Measurements from ENCODE around the gene ERICH2.
"Not testable (repeated sequence)": the region's sequence is repeated elsewhere in the genome, so short reads cannot be mapped to it uniquely, and the experiment has no call there.

Gene ERICH2, protein sequence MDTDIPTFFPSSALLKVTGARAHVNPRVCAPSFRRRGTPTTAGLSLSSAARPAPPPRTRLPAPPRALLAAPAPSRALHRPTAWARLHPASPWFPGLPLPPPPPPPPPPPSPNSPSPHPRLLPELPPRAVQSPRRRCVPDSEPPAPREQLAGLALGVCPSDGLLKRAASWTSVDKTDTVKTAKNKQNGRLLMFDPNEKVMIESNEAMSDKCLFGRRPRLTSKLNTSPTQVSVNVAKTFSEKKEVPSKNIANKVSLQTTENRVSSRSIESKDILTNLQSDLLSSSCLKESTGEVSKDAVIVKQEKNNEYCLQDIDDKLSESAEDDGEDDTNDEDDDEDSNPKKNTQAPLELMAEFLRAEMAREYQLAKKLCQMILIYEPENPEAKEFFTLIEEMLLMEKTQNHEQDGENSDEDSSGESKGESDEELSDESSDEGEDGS

DNA sequence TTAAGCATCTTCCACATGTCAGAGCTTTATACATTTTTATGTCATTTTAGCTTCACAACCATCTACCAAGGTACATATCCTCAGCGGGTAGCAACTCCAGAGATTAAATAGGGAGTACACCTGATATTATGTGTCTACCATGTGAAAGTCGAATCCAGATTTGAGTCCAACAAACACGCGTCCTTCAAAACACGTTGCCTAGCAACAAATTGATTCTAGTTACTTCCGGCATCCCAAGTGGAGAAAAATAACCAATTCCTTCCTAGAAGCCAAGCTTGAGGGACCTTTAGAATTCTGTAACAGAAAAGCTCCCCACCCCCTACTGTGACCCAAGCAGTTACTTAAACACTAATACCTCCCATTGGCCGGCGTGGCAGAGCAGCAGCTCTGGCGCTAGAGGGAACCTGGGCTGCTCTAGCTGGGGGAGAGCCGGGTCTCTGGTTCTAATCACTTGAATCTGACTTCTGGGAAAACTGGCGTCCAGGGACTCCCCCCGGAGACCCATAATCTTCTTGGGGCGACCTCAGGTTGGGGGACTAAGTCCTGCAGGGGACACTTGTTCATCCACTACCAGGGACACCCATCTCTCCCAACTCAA lies at the start of gene ERICH2:
TSS of gene ERICH2 (plus strand) at position 371 of the 598 bp plus-strand sequence. CDS start 304 bp downstream, outside the sequence.
- no peak for DNase-seq (ENCODE audit: low read depth)

DNA sequence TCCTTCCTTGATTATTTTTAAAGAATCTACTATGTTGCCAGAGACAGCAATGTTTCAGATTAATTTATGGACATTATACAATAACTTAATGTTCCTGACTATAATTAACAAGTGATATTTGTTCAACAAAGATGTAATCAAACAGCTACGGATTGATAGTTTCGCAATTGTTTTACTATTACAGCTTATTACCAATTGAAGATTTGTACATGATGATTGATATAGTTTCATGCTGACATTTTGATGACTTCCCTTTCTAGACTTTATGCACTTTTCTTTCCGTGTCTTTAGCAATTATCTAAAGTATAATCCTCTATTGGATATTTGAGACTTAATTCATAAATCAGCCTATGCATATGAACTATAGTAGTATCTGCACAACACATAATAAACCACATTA lies 48.5 kb upstream of the ERICH2 start:
- DNase-seq (ENCODE audit: low read depth) = no peak

DNA sequence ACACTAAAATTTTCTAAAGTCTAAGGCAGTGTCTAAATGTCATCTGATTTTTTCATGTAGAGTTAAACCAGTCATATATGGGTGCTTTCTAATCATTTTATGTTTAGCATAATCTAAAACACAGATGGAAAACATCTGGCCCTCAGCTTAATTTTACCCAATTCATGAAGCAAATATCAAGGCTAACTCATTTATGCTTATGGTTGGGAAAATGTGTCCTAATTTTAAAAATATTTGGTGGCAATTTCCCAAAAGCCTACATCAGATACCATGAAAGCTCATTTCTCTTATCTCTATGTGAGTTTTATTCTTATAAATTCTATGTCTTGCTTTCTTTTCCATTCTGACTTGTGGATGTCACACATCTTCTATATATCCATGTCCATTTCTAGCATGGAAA lies 47.9 kb upstream of the ERICH2 start:
- no peak for DNase-seq (ENCODE audit: low read depth)

DNA sequence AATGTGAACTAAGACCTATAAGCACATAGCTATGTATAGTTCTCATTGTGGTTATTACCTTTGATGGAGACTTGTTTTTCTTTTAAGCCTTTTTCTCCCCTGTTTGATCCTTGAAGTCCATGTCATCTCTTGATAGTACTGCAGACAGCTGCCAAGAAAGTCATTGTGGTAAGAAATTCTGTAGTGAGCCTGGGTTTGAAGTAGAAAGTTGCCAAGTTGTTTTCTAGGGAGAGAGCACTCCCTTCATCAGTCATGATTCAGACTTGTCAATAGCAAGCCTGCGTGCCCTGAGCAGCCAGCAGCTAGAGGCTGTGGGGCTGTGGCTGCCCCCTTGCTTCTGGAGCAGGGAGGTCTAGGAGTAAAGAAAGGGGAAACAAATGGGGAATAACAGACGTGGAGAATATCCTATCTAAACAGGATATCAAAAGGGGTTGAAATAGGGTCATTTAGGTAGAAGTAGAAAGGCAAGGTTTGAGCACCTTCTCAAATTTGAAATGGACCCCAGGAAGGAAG lies 46.7 kb upstream of the ERICH2 start:
- DNase-seq (ENCODE audit: low read depth) = no peak

DNA sequence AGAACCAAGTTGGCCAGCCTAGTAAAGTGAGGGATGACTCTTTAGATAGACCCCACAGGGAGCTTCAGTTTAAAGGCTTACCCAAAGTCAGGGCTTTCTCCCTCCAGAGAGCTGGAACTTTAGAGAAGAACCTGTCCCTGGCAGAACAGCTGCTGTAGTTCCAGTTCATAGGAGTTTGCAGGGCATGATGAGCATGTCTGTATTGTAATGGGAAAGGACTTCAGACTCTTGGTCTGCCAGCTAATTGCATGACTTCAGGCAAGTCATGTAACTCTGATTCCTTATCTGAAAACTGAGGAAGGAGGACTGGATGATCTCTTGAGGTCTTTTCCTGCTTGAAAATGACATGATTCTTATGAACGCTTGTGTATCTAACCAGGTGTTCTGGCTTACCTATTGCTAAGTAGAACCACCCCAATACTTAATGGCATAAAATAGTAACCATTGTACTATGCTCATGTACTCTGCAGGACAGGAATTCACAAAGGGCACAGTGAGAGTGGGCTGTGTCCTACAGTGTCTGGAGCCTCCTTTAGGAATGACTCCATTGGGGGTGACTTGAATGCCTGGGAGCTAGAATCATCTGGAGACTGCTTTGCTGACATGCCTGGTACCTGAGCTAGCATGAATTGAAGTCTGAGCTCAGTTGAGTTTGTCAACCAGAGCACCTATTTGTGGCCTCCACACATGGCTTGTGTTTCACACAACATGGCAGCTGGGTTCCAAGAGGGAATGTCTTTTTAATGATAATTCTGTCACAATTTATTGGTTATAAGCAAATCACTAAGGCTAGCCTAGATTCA lies 36.2 kb upstream of the ERICH2 start:
- DNase-seq (ENCODE audit: low read depth) = no peak

DNA sequence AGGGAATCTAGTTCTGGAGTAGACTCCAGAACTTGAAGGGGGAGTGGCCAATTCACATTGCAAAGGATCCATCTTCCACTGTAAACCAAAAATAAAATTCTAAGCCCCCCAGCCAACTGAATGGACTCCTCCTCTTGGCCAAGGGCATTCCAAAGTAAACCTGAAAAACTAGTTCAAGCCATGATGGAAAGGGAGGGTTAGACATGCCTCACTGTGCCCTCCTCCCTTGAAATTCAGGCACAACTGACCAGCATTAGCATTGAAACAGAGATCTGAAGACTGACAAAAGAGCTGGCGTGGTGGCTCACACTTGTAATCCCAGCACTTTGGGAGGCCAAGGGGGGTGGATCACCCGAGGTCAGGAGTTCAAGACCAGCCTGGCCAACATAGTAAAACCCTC lies 35.6 kb upstream of the ERICH2 start:
- DNase-seq (ENCODE audit: low read depth) = not testable (repeated sequence)

DNA sequence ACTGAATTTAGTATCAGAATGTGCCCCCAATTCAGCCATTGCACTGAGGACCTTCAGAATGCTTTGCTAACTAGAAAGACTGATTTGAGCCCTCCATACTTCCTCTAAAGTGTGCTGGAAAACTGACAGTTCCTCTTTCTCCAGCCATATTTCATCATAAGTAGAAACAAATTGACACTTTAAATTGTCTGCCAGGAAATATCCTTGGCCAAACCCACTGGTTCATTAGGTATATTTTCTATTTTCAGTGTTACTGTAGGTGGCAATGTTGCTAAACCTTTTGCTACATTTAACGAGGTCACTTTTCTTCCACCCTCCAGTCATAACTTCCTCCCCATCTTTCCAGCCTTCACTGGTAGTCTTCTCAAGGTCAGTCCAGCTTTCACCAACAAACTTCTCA lies 33.5 kb upstream of the ERICH2 start:
- no peak for DNase-seq (ENCODE audit: low read depth)

DNA sequence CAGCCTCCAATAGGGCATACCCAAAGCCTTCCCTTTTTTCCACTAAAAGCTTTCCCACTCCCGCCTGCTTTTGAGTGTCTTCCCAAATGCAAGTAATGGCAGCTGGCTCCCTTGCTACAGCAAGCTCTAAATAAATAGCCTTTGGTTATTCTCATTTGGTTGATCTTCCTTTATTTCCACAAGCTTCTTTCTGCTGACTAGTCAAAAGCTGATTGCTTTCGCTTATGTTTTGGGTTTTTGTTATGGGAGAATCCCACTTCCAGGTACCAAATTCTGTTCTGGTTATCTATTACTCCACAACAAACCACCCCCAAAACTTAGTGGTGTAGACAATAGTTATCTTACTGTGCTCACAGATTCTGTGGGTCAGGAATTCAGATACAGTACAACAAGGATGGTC lies 32.8 kb upstream of the ERICH2 start:
- DNase-seq (ENCODE audit: low read depth) = no peak

DNA sequence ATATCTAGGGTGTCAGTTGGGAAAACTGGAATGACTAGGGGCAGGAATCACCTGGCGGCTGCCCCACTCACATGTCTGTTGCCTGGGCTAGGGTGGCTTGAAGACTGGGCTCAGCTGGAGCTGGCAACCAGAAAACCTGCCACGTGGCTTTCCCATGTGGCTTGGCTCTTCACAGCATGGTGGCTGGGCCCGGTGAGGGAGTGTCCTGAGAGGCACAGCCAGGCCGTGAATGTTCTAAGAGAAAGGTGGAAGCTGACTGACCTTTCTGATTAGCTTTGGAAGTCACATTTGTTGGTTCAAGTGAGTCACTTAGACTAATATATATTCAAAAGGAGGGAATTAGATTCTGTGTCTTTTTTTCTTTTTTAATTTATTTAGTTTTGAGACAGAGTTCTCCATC lies 32.4 kb upstream of the ERICH2 start:
- no peak for DNase-seq (ENCODE audit: low read depth)

DNA sequence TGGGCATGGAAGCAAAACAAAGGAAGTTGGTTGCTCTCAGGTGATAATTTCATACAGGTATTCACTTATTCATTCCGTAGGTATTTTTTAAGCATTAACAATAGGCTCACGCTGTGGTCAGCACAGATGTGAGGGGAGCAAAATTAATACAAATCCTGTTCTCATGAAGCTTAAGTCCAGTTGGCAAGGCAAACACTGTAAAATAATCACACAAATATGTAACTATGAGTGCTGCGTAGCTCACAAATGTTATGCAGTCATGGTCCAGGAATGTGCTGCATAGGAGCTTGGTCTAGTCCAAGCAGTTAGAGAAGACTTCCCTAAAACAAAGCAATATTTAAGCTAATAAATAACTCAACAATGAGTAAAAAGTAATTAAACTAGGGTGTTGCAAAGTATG lies 31.1 kb upstream of the ERICH2 start:
- DNase-seq (ENCODE audit: low read depth) = peak; percentile 82

DNA sequence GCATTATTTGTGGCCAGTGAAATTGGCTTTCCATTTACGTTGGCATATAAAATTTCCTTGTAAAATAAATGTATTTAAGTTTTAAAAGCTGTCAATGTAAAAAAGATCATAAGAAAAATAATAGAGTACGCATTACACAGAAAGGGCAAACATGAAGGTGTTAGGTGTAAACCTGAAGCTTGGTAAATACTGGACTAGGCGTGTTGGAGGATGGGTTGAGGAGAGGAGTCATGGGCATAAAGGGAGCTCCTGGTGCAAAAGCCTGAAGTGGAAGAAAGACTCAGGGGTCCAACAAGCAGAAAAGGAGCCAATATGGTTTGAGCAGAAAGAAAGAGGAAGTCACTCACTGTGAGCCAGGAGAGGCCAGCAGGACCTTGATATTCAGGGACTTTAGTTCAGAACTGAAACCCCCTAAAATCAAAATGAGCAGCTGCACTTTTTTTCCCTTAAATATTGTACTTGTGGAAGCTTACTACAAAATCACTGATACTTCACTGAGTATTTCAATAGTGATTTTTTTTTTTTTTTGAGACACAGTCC lies 30.6 kb upstream of the ERICH2 start:
- no peak for DNase-seq (ENCODE audit: low read depth)

DNA sequence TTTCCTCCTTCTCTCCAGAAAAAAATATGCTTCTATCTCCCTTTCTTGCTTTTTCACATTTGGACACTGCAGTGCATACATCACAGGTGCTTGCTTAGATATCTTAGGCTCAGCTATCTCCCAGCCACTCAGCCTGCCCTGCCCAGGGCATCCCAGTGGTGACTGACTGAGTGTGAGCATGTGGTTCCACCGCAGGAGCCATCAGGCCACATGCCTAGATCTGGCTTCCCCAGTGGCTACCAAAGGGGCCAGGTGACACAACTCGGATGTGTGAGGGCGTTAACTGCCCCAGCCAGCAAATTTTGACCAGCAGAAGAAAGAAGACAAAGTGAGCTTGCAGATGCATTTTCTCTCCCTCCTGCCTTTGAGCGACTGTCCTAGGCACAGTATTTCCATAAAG lies 29.5 kb upstream of the ERICH2 start:
- no peak for DNase-seq (ENCODE audit: low read depth)

DNA sequence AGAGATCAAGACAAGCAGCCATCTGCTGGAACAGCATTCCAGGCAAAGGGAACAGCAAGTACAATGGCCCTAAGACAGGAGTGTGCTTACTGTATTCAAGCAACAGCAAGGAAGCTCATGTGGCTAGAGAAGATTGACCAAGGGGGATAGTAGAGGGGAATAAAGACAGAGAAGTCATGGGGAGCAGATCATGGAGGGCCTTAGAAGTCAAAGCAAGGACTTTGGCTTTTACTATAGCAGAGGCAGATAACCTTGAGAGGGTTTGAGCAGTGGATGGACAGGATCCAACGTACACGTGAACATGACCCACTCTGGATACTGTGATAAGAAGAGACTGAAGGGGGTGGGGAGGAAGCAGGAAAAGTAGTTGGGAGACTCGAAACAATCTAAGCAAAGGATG lies 28.2 kb upstream of the ERICH2 start:
- DNase-seq (ENCODE audit: low read depth) = no peak

DNA sequence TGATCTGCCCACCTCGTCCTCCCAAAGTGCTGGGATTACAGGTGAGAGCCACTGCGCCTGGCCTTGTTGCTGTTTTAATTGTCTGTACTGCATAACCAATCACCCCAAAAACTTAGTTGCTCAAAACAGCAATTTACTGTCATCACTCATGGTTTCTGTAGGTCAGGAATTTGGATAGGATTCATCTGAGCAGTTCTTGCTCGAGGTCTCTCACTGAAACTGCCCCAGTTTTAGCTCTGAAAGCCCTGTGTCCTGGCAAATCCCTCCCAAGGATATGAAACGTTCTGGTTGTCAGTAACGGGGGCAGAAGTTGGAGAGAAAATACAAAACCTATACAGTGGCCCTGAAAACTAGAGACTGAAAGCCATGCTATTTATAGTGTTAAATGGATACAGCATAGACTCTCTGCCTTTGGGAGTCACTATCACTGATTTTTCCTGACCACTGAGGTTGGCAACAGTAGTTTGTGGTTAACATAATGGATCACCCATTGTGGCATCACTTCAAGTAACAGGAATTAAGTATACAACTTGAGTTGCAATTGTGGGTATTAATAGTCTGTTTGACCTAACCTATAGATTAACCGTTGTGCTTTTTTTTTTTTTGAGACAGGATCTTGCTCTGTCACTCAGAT lies 27.2 kb upstream of the ERICH2 start:
- DNase-seq (ENCODE audit: low read depth) = no peak

DNA sequence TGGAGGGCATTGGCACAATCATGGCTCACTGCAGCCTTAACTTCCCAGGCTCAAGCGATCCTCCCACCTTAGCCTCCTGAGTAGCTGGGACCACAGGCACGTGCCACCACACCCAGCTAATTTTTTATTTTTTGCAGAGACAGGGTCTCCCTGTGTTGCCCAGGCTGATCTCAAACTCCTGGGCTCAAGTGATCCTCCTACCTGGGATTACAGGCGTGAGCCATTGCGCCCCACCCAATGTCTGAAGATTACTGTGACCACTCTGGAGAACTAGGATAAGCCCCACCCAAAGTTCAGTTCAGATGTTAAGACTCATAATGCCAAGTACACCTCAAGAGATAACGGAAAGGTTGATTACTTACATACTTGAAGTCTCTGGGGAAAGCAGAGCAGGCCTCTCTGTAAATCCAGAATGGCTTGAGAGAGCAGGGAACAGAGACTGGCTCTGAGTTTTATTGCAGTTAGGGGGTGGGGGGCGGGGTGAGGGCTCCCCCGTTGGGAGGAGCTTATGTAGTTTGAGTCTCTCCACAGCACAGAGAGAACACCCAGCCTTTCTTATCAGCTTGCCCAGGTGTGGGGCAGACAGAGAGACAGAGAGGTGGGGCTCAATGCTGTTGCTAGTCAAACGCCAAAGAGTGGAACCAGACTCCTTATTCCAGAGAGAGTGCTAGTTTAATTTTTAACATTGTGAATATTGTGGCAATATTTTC lies 26.5 kb upstream of the ERICH2 start:
- no peak for DNase-seq (ENCODE audit: low read depth)

DNA sequence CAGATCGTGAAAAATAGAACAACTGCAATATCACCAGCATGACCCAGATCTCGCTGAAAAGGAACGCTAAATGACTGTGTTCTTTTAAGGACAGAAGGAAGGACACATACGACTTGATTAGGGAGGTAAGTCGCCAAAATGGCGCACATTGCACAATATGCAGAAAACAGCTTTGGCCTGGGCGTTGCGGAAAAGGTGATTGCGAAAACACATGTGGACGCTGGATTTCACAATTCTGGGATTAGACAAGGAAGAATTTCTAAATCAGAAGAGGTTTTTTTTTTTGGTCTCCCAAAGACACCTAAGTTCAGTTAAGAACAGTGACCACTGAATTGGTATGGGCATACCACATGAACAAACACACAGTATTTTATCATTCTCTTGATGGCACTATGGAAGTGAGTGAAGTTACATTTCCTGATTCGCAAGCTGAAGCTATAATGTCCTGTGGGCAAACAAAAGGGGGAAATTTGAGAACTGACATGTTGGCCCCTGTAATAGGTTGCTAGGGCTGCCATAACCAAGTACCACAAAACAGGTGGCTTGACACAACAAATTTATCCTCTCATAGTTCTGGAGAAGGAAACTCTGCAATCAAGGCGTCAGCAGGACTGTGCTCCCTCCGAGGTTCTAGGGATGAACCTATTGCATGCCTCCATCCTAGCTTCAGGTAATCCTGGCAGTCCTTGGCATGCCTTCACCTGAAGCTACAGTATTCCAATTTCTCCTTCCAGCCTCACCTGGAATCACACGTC lies 25.8 kb upstream of the ERICH2 start:
- DNase-seq (ENCODE audit: low read depth) = no peak

DNA sequence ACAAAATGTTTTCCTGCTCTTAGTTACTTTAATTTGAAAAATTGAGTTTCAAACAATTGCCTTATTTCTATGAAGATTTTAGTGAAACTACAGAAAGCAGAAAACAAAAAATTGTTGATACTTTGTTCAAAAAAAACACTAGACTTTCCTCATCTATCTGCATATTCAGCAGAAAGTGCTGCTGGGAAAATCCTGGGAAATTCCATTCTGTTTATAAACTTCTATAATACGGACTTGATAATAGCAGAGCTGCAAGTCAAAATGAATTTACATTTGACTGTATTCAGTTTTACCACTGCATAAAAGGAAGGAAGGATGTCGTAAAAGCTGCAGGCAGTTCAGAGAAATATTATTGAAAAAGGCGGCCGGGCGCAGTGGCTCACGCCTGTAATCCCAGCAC lies 24.9 kb upstream of the ERICH2 start:
- no peak for DNase-seq (ENCODE audit: low read depth)

DNA sequence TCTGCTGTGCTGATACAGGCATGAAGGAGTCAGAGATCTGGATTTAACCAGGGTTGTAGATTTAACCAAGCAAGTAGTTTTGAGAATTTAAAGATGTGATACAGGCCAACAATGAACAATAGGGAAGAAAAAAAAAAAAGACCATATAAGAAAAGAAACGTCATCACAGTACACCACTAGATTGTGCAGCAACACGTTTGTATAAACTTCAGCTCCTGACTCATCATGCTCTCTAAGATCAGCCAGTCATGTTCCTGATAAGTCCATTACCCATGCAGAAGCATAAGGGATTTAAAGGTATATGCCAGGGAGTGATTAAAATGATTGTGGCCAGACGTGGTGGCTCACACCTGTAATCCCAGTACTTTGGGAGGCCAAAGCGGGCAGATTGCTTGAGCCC lies 22.3 kb upstream of the ERICH2 start:
- DNase-seq (ENCODE audit: low read depth) = no peak

DNA sequence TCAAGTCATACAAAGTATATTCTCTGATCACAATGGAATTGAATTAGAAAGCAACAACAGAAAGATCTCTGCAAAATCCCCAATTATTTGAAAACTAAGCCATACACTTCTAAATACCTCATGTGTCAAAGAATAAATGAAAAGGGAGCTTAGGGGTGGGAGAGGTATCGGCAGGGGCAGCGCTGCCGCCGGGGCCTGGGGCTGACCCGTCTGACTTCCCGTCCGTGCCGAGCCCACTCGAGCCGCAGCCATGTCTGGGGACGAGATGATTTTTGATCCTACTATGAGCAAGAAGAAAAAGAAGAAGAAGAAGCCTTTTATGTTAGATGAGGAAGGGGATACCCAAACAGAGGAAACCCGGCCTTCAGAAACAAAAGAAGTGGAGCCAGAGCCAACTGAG lies 18.6 kb upstream of the ERICH2 start:
- not testable (repeated sequence) for DNase-seq (ENCODE audit: low read depth)

DNA sequence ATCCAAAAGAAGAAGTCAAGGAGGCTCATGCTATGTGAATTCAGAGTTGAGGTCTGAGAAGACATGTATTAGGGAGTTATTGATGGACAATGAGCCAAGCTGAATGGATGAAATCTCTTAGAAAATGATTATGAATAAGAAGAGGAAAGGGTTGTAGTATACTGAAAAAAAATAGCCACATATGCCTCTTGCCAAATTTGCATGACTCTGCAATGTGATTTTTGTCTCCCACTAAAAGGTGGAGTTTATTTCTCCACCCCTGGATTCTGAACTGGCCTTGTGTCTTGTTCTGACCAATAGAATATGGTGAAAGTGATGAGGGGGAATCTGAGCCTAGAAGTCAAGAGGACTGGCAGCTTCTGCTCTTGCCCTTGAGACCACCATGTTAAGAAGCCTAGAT lies 8.6 kb upstream of the ERICH2 start:
- DNase-seq (ENCODE audit: low read depth) = no peak

DNA sequence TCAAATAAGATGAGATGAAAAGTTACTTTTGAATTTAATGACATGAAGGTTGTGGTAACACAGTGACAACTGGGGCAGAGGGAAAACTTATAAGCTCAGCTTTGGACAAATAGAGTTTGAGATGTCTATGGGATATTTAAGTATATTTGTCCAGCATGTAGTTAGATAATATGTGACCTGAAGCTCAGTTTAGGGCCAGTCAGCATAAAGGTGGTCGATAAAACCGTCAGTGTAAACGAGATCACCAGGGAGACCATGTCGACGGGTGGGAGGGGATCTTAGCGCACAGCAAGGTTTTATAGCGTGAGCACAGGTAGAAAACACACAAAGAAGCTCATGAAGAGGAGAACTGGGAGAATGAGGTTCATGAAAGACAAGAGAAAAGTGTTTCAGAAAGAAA lies 7.4 kb upstream of the ERICH2 start:
- no peak for DNase-seq (ENCODE audit: low read depth)
